Stomach (tissue), 9 donors: ENCODE measurements around the gene CUX1. TPM values are rescaled to one million over a fixed set of nuclear protein-coding genes. Genes with fewer than 3 reads are reported as not detected.
A peak's percentile ranks its signal among the peaks of the same experiment; 100 is the strongest.

Experiments
- DNase-seq, 2 donors: peaks; one replicate each; pipeline versions ENCODE4 v3.0.0 to v3.0.0-alpha.2; 2013 to 2019
- H3K27ac ChIP-seq, 5 donors: fragments of 200-600 bp in 4 of 5; sonication (generic) in 4 of 5; one replicate each; pipeline ENCODE4 v1.5.1; 2013 to 2019; ENCODE audit warnings: mild to moderate bottlenecking in 1 of 5, moderate library complexity in 1 of 5
- H3K27me3 ChIP-seq, 3 donors: fragments of 200-600 bp; sonication (generic); one replicate each; pipeline ENCODE4 v1.5.1; 2017 to 2019; ENCODE audit warnings: mixed run types in 1 of 3
- H3K36me3 ChIP-seq, 4 donors: fragments of 200-600 bp; sonication (generic); 1 replicate in 3 of 4; 2 replicates in 1 of 4; pipeline ENCODE4 v1.5.1; 2016 to 2019
- H3K4me1 ChIP-seq, 4 donors: fragments of 200-600 bp; sonication (generic); one replicate each; pipeline ENCODE4 v1.5.1; 2016 to 2019
- H3K4me3 ChIP-seq, 4 donors: fragments of 200-600 bp; sonication (generic) in 3 of 4; one replicate each; pipeline ENCODE4 v1.5.1; 2016 to 2019; ENCODE audit warnings: mild to moderate bottlenecking in 1 of 4
- H3K9me3 ChIP-seq, 4 donors: fragments of 200-600 bp; sonication (generic); one replicate each; pipeline ENCODE4 v1.5.1; 2016 to 2019
- CTCF ChIP-seq, 7 experiments: fragments of 450-650 bp in 4 of 7; fragments of 200-600 bp in 3 of 7; sonication (generic) in 3 of 7; IDR thresholded peaks; one replicate each; pipeline ENCODE4 v1.5.1; 2016 to 2019; ENCODE audit warnings: antibody characterized with exemption in 7 of 7, control low read depth in 2 of 7, mild to moderate bottlenecking in 1 of 7
- EP300 ChIP-seq: sonication (generic); formaldehyde crosslinking; IDR thresholded peaks from one replicate; pipeline ENCODE4 v1.6.1; 2017; ENCODE audit warnings: antibody characterized with exemption
- POLR2A ChIP-seq, 4 donors: fragments of 450-650 bp; IDR thresholded peaks; one replicate each; pipeline ENCODE4 v1.6.1; 2016; ENCODE audit warnings: antibody characterized with exemption in 4 of 4, control low read depth in 2 of 4, mild to moderate bottlenecking in 1 of 4, moderate library complexity in 1 of 4
- POLR2AphosphoS5 ChIP-seq, 3 donors: sonication (generic); formaldehyde crosslinking; IDR thresholded peaks; one replicate each; pipeline ENCODE4 v1.6.1; 2016; ENCODE audit warnings: antibody characterized with exemption in 3 of 3
- WGBS, 5 donors: extraction: QIAGEN DNeasy Blood & Tissue Kit in 3 of 5; methylation state at CpG; one replicate each; pipeline versions ENCODE4 v1.1.5 to v1.1.7; 2013 to 2018; 5-methylcytosine and 5-hydroxymethylcytosine counted together
- intact Hi-C: fragments of 100-400 bp; cut with DNase I; formaldehyde crosslinking; loops from one replicate; pipeline ENCODE4 v1.15.1; 2023; ENCODE audit warnings: low total_unique reads
- polyA plus RNA-seq, 3 donors: library from polyadenylated mRNA; stranded (reverse); fragments of 200-250 nt; gene quantifications; one replicate each; pipeline ENCODE4 v1.2.3, GENCODE V29; 2013
- total RNA-seq, 5 donors: library from RNA; depleted of rRNA; stranded (reverse); fragments of >200 nt; gene quantifications; one replicate each; pipeline versions ENCODE4 v1.1.0 to v1.2.3, GENCODE V29; 2014 to 2016
- donor health status: healthy with polysubstance abuse.
- donor health status: Bipolar disorder and iron deficiency.
- donor health status: healthy.

The CUX1 gene
- total and polyA plus RNA-seq, 8 donors, result 24.7 to 201 (median 54.7) TPM

GRCh38 chr7:101803203-101804087 is 14.0 kb upstream of the CUX1 start:
- Histone ChIP-seq H3K27me3 (peaks cover 0 to 64% (median 10%) of the 10 kb centered on the region in 3 donors), H3K27ac (no peak overlapping the region), H3K4me1 (peaks cover 0 to 18% (median 12%) of the 10 kb centered on the region in 4 donors), H3K4me3 (no peak overlapping the region), H3K9me3 (no peaks in the 10 kb centered on the region), H3K36me3 (no peaks in the 10 kb centered on the region)
- no peak for DNase-seq
- 47 to 55% (median 52%) methylated on average over 11 of the region's 11 CpGs for WGBS, 5 donors
- no peak for TF ChIP-seq POLR2AphosphoS5 (IDR thresholded peaks at IDR 0.05)
- no peak for TF ChIP-seq CTCF (IDR thresholded peaks at IDR 0.05)
- no peak for TF ChIP-seq POLR2A (IDR thresholded peaks at IDR 0.05)
- intact Hi-C loops, result loop anchor here (10.0 kb wide), 1 partner anchor 109 kb away; no protein-coding TSS in a partner anchor

- Histone ChIP-seq H3K27ac (no peak overlapping the region), H3K36me3 (no peaks in the 10 kb centered on the region), H3K9me3 (no peaks in the 10 kb centered on the region), H3K4me1 (peaks cover 0 to 18% (median 12%) of the 10 kb centered on the region in 4 donors), H3K27me3 (peaks cover 0 to 55% (median 10%) of the 10 kb centered on the region in 3 donors), H3K4me3 (no peak overlapping the region)
- TF ChIP-seq CTCF (IDR thresholded peaks at IDR 0.05) (no peak), POLR2AphosphoS5 (IDR thresholded peaks at IDR 0.05) (no peak), POLR2A (IDR thresholded peaks at IDR 0.05) (no peak), EP300 (no peak)
- DNase-seq, result peak in 1 of 2 donors; percentile 52
- intact Hi-C loops, result loop anchor here (10.0 kb wide), 1 partner anchor 110 kb away; no protein-coding TSS in a partner anchor
- WGBS, 5 donors, result 5 to 12% (median 6%) methylated on average over 16 of the region's 16 CpGs
Observed at GRCh38 chr7:101804088-101804963, 13.1 kb upstream of the CUX1 start.

- Histone ChIP-seq H3K4me1 (peaks cover 0 to 18% (median 12%) of the 10 kb centered on the region in 4 donors), H3K36me3 (no peaks in the 10 kb centered on the region), H3K27me3 (peaks cover 0 to 50% (median 10%) of the 10 kb centered on the region in 3 donors), H3K4me3 (no peak overlapping the region), H3K9me3 (no peaks in the 10 kb centered on the region), H3K27ac (no peak overlapping the region)
- TF ChIP-seq CTCF (IDR thresholded peaks at IDR 0.05) (peak in 5 of 7 experiments; percentile 9 to 44 (median 22)), EP300 (no peak)
- DNase-seq, result peak; percentile 30 to 67
- WGBS, 5 donors, result 21 to 37% (median 24%) methylated on average over 10 of the region's 10 CpGs
- intact Hi-C loops, result loop anchor here (10.0 kb wide), 1 partner anchor 110 kb away; no protein-coding TSS in a partner anchor
Observed at GRCh38 chr7:101804967-101805366, 12.5 kb upstream of the CUX1 start.

GRCh38 chr7:101812595-101812994 is 4.8 kb upstream of the CUX1 start:
- Histone ChIP-seq H3K27ac (no peak overlapping the region), H3K36me3 (no peaks in the 10 kb centered on the region), H3K9me3 (no peaks in the 10 kb centered on the region), H3K4me3 (no peak overlapping the region), H3K4me1 (peaks cover 2 to 22% (median 19%) of the 10 kb centered on the region in 4 donors), H3K27me3 (no peaks in the 10 kb centered on the region)
- TF ChIP-seq CTCF (IDR thresholded peaks at IDR 0.05), result no peak
- TF ChIP-seq POLR2AphosphoS5 (IDR thresholded peaks at IDR 0.05), result no peak
- TF ChIP-seq EP300, result no peak
- TF ChIP-seq POLR2A (IDR thresholded peaks at IDR 0.05), result no peak
- intact Hi-C loops, result no loop called here
- DNase-seq, result no peak
- 83 to 98% (median 93%) methylated on average over 1 of the region's 1 CpG for WGBS, 5 donors
